Subcutaneous preadipocyte (primary cell): Measurements from ENCODE around the gene NINJ1. TPM values are rescaled to one million over a fixed set of nuclear protein-coding genes. Genes with fewer than 3 reads are reported as not detected.

ENCODE experiments used
- total RNA-seq: library from RNA; depleted of rRNA; stranded (reverse); fragments of >200 nt; gene quantifications from 2 replicates; pipeline ENCODE4 v1.2.3, GENCODE V29; 2012

NINJ1 gene, protein sequence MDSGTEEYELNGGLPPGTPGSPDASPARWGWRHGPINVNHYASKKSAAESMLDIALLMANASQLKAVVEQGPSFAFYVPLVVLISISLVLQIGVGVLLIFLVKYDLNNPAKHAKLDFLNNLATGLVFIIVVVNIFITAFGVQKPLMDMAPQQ
- 11.0 and 11.9 TPM in 2 replicates for total RNA-seq

DNA sequence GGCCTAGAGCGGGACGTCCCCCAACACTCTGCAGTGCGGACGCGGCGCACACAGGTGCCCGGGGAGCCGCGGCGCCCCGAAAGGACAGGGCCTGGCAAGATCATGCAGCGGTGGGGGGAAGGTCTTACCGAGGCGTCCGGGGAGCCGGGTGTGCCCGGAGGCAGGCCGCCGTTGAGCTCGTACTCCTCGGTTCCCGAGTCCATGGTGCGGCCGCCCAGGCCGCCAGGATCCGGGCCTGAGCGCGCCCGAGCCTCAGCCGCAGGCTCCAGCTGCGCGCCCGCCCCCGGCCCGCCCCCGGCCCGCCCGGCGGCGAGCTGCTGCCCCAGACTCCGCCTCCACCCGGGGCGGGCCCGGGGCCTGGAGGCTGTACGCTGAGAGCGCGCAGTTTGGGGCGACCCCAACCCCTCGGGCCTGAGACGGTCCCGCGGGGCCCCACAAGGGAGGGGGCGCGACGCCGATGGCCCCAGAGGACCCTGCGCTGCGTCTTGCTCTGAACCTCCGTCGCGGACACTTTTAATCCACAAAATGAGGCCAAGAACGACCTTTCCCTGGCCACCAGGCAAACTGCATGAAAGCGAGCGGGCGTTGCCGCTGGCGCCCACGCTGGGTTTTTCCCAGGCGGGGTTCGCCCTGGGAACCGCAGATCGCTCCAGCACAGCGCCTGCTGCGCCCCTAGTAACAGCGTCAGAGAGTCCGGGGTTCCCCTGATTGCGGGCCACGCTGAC, at the start of gene NINJ1:
Gene NINJ1 (minus strand): TSS at position 237 of the 725 bp plus-strand sequence. CDS start 34 bp downstream, at position 203.

DNA sequence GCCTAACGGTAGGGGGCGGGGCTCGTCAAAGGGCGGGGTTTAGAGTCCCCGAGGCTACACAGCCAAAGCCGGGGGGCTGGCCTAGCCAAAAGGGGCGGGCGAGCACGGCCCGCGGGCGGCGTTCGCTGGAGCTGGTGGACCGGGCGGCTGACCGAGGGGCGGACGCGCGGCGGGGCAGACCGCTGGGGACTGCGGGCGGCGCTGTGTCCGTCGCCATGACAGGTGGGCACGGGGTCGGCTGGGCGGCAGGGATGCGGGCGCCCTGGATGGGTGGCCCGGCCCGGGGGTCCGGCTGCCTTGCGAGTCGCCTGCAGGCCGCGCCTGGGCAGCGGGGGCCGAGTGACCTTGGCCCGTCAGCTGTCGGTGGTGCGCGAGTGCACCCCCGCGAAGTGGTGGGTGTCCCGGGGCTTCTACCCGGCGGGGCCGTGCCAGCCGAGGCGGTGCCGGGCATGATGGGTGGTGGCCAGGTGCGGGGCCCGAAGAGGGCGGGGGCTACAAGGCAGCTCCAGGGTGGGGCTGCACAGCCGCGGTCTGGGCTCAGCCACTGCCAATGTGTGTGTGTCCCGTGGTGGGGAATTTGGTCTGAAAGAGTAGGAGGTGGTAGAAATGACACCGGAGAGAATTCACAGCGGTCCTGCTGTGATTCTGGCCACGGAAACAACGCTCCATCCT, 37.8 kb downstream of the NINJ1 start, which contains the start of gene CARD19:
Gene CARD19 (plus strand): TSS at position 87 of the 672 bp plus-strand sequence. CDS start 129 bp downstream, at position 216.

Other genes with a start within 250 kb of the NINJ1 start
- gene FGD3, start 186.7 kb downstream of the NINJ1 start, total RNA-seq, result not detected in 2 replicates
- gene SUSD3, start 75.5 kb downstream of the NINJ1 start, total RNA-seq, result 1.2 and 4.0 TPM in 2 replicates
- 44.2 and 75.3 TPM in 2 replicates for gene CARD19, start 38.0 kb downstream of the NINJ1 start, total RNA-seq
- not detected in 2 replicates for gene WNK2, start 49.9 kb upstream of the NINJ1 start, total RNA-seq